Measurements from ENCODE around the gene TNFAIP8L1.

The TNFAIP8L1 gene

DNA sequence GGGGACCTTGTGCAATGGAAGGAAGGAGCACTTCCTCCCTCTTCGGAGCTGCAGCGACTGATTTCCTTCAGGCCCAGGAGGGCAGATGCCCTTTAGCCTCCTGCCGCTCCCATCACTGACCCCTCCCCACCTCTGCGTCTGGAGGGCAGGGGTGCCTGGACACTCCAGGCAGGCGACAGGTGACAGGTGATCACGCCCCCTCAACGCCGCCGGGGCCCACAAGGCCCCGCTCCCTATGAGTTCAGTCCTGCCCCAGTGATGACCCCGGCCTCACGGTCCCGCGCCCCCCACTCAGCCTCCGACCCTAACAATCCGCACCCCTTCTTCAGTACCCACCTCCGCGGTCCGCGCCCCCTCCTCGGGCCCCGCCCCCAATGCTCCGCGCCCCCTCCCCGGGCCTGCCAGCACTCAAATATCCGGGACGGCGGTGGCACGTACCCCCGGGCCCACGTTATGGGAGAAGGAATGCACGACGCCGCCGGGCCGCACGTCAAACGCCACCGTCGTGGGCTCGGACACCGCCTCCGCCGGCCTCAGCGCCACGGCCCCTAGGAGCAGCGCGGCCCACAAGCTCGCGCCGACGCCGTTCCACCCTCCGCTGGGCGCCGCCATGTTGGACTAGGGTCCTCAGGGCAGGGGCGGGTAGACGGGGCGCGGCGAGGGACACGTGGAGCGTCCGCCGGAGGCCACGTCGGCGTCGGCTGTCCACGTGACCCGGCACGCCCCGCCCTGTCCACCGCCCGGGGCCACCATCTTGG is 30.6 kb downstream of the TNFAIP8L1 start, which contains the start of gene MYDGF (continued):
- TF ChIP-seq ZNF785 (tag by site-specific recombination; IDR thresholded peaks at IDR 0.05), result no peak
- no peak for TF ChIP-seq ZNF311 (tag by site-specific recombination; IDR thresholded peaks at IDR 0.05; ENCODE audit: borderline replicate concordance)
- no peak for TF ChIP-seq ZNF561 (tag by site-specific recombination; IDR thresholded peaks at IDR 0.05; ENCODE audit: borderline replicate concordance)
- TF ChIP-seq ZNF530 (tag by site-specific recombination; IDR thresholded peaks at IDR 0.05; ENCODE audit: low read depth), result no peak
- TF ChIP-seq, protein P1, sequence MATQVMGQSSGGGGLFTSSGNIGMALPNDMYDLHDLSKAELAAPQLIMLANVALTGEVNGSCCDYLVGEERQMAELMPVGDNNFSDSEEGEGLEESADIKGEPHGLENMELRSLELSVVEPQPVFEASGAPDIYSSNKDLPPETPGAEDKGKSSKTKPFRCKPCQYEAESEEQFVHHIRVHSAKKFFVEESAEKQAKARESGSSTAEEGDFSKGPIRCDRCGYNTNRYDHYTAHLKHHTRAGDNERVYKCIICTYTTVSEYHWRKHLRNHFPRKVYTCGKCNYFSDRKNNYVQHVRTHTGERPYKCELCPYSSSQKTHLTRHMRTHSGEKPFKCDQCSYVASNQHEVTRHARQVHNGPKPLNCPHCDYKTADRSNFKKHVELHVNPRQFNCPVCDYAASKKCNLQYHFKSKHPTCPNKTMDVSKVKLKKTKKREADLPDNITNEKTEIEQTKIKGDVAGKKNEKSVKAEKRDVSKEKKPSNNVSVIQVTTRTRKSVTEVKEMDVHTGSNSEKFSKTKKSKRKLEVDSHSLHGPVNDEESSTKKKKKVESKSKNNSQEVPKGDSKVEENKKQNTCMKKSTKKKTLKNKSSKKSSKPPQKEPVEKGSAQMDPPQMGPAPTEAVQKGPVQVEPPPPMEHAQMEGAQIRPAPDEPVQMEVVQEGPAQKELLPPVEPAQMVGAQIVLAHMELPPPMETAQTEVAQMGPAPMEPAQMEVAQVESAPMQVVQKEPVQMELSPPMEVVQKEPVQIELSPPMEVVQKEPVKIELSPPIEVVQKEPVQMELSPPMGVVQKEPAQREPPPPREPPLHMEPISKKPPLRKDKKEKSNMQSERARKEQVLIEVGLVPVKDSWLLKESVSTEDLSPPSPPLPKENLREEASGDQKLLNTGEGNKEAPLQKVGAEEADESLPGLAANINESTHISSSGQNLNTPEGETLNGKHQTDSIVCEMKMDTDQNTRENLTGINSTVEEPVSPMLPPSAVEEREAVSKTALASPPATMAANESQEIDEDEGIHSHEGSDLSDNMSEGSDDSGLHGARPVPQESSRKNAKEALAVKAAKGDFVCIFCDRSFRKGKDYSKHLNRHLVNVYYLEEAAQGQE (tag by site-specific recombination; IDR thresholded peaks at IDR 0.05), result no peak
- TF ChIP-seq ZNF776 (tag by site-specific recombination; IDR thresholded peaks at IDR 0.05; ENCODE audit: borderline replicate concordance), result no peak
- no peak for TF ChIP-seq BCL11A (tag by site-specific recombination; IDR thresholded peaks at IDR 0.05; ENCODE audit: low read depth)
- TF ChIP-seq ZFP37 (tag by site-specific recombination; IDR thresholded peaks at IDR 0.05), result no peak
- no peak for TF ChIP-seq ZNF792 (tag by site-specific recombination; IDR thresholded peaks at IDR 0.05)
- no peak for TF ChIP-seq ZNF514 (tag by site-specific recombination; IDR thresholded peaks at IDR 0.05)
- no peak for TF ChIP-seq ZNF544 (tag by site-specific recombination; IDR thresholded peaks at IDR 0.05)
- no peak for TF ChIP-seq ZNF354C (tag by site-specific recombination; IDR thresholded peaks at IDR 0.05; ENCODE audit: borderline replicate concordance, low read depth)
- TF ChIP-seq PBX3 (CRISPR knock-in tag; IDR thresholded peaks at IDR 0.05), result peak; percentile 12; the same call in 1 of the 2 replicates
- TF ChIP-seq, protein P2, sequence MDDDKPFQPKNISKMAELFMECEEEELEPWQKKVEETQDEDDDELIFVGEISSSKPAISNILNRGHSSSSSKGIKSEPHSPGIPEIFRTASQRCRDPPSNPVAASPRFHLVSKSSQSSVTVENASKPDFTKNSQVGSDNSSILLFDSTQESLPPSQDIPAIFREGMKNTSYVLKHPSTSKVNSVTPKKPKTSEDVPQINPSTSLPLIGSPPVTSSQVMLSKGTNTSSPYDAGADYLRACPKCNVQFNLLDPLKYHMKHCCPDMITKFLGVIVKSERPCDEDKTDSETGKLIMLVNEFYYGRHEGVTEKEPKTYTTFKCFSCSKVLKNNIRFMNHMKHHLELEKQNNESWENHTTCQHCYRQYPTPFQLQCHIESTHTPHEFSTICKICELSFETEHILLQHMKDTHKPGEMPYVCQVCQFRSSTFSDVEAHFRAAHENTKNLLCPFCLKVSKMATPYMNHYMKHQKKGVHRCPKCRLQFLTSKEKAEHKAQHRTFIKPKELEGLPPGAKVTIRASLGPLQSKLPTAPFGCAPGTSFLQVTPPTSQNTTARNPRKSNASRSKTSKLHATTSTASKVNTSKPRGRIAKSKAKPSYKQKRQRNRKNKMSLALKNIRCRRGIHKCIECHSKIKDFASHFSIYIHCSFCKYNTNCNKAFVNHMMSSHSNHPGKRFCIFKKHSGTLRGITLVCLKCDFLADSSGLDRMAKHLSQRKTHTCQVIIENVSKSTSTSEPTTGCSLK (tag by site-specific recombination; IDR thresholded peaks at IDR 0.05), result no peak
- no peak for TF ChIP-seq ZNF529 (tag by site-specific recombination; IDR thresholded peaks at IDR 0.05; ENCODE audit: insufficient replicate concordance)
- peak; percentile 72; the same call in 1 of the 2 replicates for TF ChIP-seq KLF10 (tag by site-specific recombination; IDR thresholded peaks at IDR 0.05)
- TF ChIP-seq ZBTB6 (tag by site-specific recombination; IDR thresholded peaks at IDR 0.05), result no peak
- TF ChIP-seq ZNF16 (tag by site-specific recombination; IDR thresholded peaks at IDR 0.05; ENCODE audit: low read depth), result no peak
- peak; percentile 60; the same call in 1 of the 2 replicates for TF ChIP-seq ZNF76 (tag by site-specific recombination; IDR thresholded peaks at IDR 0.05; ENCODE audit: borderline replicate concordance, low read depth)
- TF ChIP-seq ZNF830 (tag by site-specific recombination; IDR thresholded peaks at IDR 0.05; ENCODE audit: low read depth), result no peak
- TF ChIP-seq ZNF157 (tag by site-specific recombination; IDR thresholded peaks at IDR 0.05), result no peak
- peak; percentile 87 for TF ChIP-seq SP3 (tag by site-specific recombination; IDR thresholded peaks at IDR 0.05)
- TF ChIP-seq, protein P3, sequence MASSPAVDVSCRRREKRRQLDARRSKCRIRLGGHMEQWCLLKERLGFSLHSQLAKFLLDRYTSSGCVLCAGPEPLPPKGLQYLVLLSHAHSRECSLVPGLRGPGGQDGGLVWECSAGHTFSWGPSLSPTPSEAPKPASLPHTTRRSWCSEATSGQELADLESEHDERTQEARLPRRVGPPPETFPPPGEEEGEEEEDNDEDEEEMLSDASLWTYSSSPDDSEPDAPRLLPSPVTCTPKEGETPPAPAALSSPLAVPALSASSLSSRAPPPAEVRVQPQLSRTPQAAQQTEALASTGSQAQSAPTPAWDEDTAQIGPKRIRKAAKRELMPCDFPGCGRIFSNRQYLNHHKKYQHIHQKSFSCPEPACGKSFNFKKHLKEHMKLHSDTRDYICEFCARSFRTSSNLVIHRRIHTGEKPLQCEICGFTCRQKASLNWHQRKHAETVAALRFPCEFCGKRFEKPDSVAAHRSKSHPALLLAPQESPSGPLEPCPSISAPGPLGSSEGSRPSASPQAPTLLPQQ (tag by site-specific recombination; IDR thresholded peaks at IDR 0.05), result peak; percentile 81
- TF ChIP-seq ZNF510 (tag by site-specific recombination; IDR thresholded peaks at IDR 0.05; ENCODE audit: insufficient replicate concordance), result no peak
- no peak for TF ChIP-seq ZNF837 (tag by site-specific recombination; IDR thresholded peaks at IDR 0.05)
- TF ChIP-seq ZNF280D (tag by site-specific recombination; IDR thresholded peaks at IDR 0.05), result no peak
- TF ChIP-seq ZNF426 (tag by site-specific recombination; IDR thresholded peaks at IDR 0.05), result no peak

All from HEK293 (cell line).